Lung (tissue), 12 donors: ENCODE results near the gene P2RX4. TPM values are rescaled to one million over a fixed set of nuclear protein-coding genes. Genes with fewer than 3 reads are reported as not detected.

ENCODE experiments used
- ATAC-seq: fragments of 200-7000 bp; cut with Tn5 transposase; one replicate; pipeline ENCODE4 v1.9.1; 2020; ENCODE audit warnings: moderate number of reproducible peaks; ENCODE audit not compliant: insufficient read depth, low FRiP score
- DNase-seq, 3 donors: peaks; one replicate each; pipeline ENCODE4 v3.0.0-alpha.2; 2013 to 2017
- H3K27ac ChIP-seq, 2 donors: one replicate each; pipeline ENCODE4 v1.5.1; 2013; ENCODE audit warnings: mild to moderate bottlenecking in 2 of 2, moderate library complexity in 2 of 2, control low read depth in 1 of 2, inconsistent platforms in 1 of 2, low read depth in 1 of 2, low read length in 1 of 2
- H3K27me3 ChIP-seq, 3 donors: one replicate each; pipeline ENCODE4 v1.5.1; 2013; ENCODE audit warnings: low read length in 2 of 3; ENCODE audit not compliant: control insufficient read depth in 3 of 3, insufficient read depth in 3 of 3
- H3K36me3 ChIP-seq, 4 donors: one replicate each; pipeline ENCODE4 v1.5.1; 2013; ENCODE audit warnings: low read length in 4 of 4, mild to moderate bottlenecking in 1 of 4, moderate library complexity in 1 of 4; ENCODE audit not compliant: control insufficient read depth in 4 of 4, insufficient read depth in 4 of 4
- H3K4me1 ChIP-seq, 5 donors: one replicate each; pipeline ENCODE4 v1.5.1; 2013; ENCODE audit warnings: low read length in 5 of 5, mild to moderate bottlenecking in 2 of 5, moderate library complexity in 1 of 5; ENCODE audit not compliant: control insufficient read depth in 5 of 5, insufficient read depth in 5 of 5
- H3K4me3 ChIP-seq: one replicate; pipeline ENCODE4 v1.5.1; 2013; ENCODE audit warnings: mild to moderate bottlenecking, control low read depth, moderate library complexity
- H3K9ac ChIP-seq, 2 donors: one replicate each; pipeline ENCODE4 v1.5.1; 2013; ENCODE audit warnings: low read length in 2 of 2, control low read depth in 1 of 2; ENCODE audit not compliant: insufficient read depth in 1 of 2
- H3K9me3 ChIP-seq, 4 donors: one replicate each; pipeline ENCODE4 v1.5.1; 2013; ENCODE audit warnings: low read length in 3 of 4, mild to moderate bottlenecking in 1 of 4, moderate library complexity in 1 of 4; ENCODE audit not compliant: control insufficient read depth in 4 of 4, insufficient read depth in 3 of 4
- WGBS, 2 donors: extraction: QIAGEN DNeasy Blood & Tissue Kit; methylation state at CpG; one replicate each; pipeline ENCODE4 v1.1.7; 2013; 5-methylcytosine and 5-hydroxymethylcytosine counted together
- polyA plus RNA-seq, 2 donors: library from polyadenylated mRNA; stranded (reverse); fragments of 200-250 nt; gene quantifications; one replicate each; pipeline ENCODE4 v1.2.1, GENCODE V29; 2013
- total RNA-seq, 2 donors: library from RNA; depleted of rRNA in 1 of 2; stranded (reverse); fragments of >200 nt in 1 of 2; gene quantifications; one replicate each; pipeline ENCODE4 v1.2.1, GENCODE V29; 2014 to 2021
- TF ChIP-seq, protein P1 (sequence below): IDR thresholded peaks from 2 replicates; pipeline ENCODE4 v1.5.1; 2012; ENCODE audit warnings: mild to moderate bottlenecking; ENCODE audit errors: control extremely low read depth, extremely low read depth
- donor health status: control.
- donor health status: control.
- donor health status: Bipolar disorder and iron deficiency.
- donor health status: healthy.
- donor health status: DM: yes; HTN: yes; CAD: no.

The P2RX4 gene
- total and polyA plus RNA-seq, 4 donors, result 29.5 to 60.4 (median 46.4) TPM

DNA sequence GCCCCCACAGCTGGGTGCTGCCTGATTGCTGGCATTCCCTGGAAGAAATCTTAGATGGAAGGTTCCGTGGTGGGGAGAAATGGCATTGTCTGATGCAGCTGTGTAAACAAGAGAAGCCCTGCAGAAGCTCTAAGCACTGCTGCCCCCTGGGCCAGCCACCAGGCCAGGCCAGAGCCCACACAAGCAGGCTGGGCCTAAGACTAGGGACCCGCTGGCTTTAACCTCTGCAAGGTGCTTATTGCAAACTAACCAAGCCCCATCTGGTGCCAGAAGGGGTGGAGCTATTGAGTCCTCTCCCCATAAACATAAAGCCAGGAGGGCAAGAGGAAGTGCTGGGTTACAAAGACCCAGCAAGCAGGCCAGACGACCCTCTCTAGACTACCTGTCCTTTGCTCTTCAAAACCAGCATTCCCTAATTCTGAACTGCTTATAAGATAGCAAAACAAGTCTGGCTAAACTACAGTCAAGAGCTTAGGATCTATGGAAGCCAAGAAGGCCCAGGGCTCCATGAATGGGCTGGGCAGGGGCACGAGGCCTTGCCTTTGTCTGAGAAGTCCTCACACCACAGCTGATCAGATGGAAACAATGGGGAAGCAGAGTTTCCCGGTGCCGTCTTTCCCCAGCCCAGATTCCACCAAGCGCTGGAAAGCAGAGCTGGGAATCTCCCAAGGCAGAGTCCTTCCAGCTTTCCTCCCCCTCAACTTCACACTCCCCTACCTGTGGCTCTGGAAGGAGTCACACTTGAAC is 28.8 kb downstream of the P2RX4 start:
- H3K27ac ChIP-seq, result no peak overlapping the region
- no peak for ATAC-seq
- WGBS, 2 donors, result 31 to 54% methylated on average over 7 of the region's 7 CpGs

DNA sequence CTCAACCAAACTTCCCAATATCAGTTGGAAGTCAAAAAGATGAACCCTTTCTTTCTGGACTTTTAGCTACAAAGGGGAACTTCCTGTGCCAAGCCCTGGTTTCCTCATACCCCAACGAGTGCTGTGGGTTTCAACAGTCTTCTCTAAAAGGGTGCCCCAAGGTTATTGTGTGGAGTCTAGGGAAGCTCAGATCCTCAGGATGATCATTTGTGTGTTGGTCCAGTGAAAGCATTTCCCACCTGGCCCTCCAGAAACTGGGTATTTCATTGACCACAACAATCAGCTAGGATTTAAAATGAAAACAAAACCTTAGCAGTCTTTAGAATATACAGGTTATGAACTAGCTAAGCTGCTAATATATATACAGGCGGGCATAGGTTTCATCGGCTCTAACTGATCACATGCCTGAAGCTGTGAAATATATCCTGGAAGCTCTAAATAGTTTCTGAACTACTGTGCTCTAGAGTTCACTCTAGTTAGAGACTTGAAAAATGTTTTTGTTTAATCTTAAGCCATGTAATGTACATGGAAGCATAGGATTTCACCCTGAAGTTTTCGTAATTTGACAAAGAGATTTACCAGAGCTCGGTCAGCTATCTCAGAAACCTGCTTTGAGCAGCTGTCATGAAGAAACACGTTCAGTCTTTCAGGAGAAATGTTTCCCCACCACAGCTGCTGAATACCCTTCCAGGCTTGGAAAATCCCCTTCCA is 29.6 kb downstream of the P2RX4 start:
- H3K9ac ChIP-seq, result no peak overlapping the region
- peaks cover 0 to 14% (median 6%) of the 10 kb centered on the region in 5 donors for H3K4me1 ChIP-seq
- peaks cover 4 to 31% (median 16%) of the 10 kb centered on the region in 4 donors for H3K36me3 ChIP-seq
- H3K4me3 ChIP-seq, result no peak overlapping the region
- WGBS, 2 donors, result 26 to 60% methylated on average over 6 of the region's 6 CpGs
- DNase-seq (no peak), ATAC-seq (no peak)
- TF ChIP-seq, protein P1, sequence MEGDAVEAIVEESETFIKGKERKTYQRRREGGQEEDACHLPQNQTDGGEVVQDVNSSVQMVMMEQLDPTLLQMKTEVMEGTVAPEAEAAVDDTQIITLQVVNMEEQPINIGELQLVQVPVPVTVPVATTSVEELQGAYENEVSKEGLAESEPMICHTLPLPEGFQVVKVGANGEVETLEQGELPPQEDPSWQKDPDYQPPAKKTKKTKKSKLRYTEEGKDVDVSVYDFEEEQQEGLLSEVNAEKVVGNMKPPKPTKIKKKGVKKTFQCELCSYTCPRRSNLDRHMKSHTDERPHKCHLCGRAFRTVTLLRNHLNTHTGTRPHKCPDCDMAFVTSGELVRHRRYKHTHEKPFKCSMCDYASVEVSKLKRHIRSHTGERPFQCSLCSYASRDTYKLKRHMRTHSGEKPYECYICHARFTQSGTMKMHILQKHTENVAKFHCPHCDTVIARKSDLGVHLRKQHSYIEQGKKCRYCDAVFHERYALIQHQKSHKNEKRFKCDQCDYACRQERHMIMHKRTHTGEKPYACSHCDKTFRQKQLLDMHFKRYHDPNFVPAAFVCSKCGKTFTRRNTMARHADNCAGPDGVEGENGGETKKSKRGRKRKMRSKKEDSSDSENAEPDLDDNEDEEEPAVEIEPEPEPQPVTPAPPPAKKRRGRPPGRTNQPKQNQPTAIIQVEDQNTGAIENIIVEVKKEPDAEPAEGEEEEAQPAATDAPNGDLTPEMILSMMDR, result no peak
- no peaks in the 10 kb centered on the region for H3K27me3 ChIP-seq
- no peaks in the 10 kb centered on the region for H3K9me3 ChIP-seq
- peak overlapping the region in 1 of 2 donors; percentile 35 for H3K27ac ChIP-seq

More for the DNA sequence above, 28.8 kb downstream of the P2RX4 start:
- H3K4me3 ChIP-seq, result no peak overlapping the region
- H3K9me3 ChIP-seq, result no peaks in the 10 kb centered on the region
- no peak overlapping the region for H3K9ac ChIP-seq
- peaks cover 0 to 14% (median 6%) of the 10 kb centered on the region in 5 donors for H3K4me1 ChIP-seq
- no peaks in the 10 kb centered on the region for H3K27me3 ChIP-seq
- peaks cover 4 to 26% (median 14%) of the 10 kb centered on the region in 4 donors for H3K36me3 ChIP-seq
- peak in 1 of 3 donors; percentile 34 for DNase-seq
- TF ChIP-seq, protein P1, result no peak

DNA sequence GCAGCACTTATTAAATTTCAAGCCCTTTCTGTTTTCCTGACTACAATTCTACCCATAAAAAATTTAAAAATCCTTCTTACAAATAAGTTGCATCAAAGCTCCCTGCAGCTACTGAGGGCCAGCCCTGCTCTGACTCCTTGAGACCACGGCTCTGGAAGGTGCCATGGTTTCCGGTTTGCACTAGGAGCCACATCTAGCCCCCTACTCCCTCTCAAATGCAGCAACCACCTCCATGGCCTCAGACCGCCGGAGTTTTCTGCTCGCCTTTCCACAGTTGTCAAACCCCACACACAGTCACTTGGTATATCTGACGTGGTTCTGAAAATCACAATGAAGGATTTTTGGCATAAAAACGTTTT is 30.1 kb downstream of the P2RX4 start:
- 67 to 75% methylated on average over 7 of the region's 7 CpGs for WGBS, 2 donors
- ATAC-seq (no peak), DNase-seq (no peak)
- Histone ChIP-seq H3K4me1 (peaks cover 0 to 14% (median 6%) of the 10 kb centered on the region in 5 donors), H3K4me3 (no peak overlapping the region), H3K9me3 (no peaks in the 10 kb centered on the region), H3K9ac (no peak overlapping the region), H3K27ac (no peak overlapping the region), H3K36me3 (peaks cover 4 to 36% (median 15%) of the 10 kb centered on the region in 4 donors), H3K27me3 (no peaks in the 10 kb centered on the region)
- TF ChIP-seq, protein P1, result no peak
